ENCODE measurements around the gene RASL11B.

GRCh38 chr4:52915730-52916300 lies 53.7 kb downstream of the RASL11B start:
- TF ChIP-seq CTCF (IDR thresholded peaks at IDR 0.05; ENCODE audit: low read depth, low read length) = no peak
- no peak for TF ChIP-seq POLR2A (IDR thresholded peaks at IDR 0.05; ENCODE audit: extremely low read depth, insufficient read length)
- no peak for TF ChIP-seq MYC (IDR thresholded peaks at IDR 0.05; ENCODE audit: low read depth, low read length)
